ENCODE measurements around the gene STYXL2. TPM values are rescaled to one million over a fixed set of nuclear protein-coding genes. Genes with fewer than 3 reads are reported as not detected.

Gene STYXL2
- total and polyA plus RNA-seq, 2 of the 8 experiments (the other 6 are each of a cell fraction or from before 2014, with no cell fraction given) = 0.09 to 0.22 TPM

- no peak for TF ChIP-seq GTF2F1 (IDR thresholded peaks at IDR 0.05; ENCODE audit: borderline replicate concordance, low read depth, low read length)
- TF ChIP-seq SIN3A (conservative IDR thresholded peaks at IDR 0.05 in 1 of 2, IDR thresholded peaks at IDR 0.05 in 1 of 2; ENCODE audit: low read depth in 1 of 2, low read length in 2 of 2) = no peak
- no peak for TF ChIP-seq KDM5A (IDR thresholded peaks at IDR 0.05; ENCODE audit: low read length)
- TF ChIP-seq MAFK (IDR thresholded peaks at IDR 0.05; ENCODE audit: low read depth, low read length) = no peak
- no peak for TF ChIP-seq BACH1 (IDR thresholded peaks at IDR 0.05; ENCODE audit: low read length)
- TF ChIP-seq POLR2A (IDR thresholded peaks at IDR 0.05; ENCODE audit: control extremely low read depth in 1 of 2, low read depth in 2 of 2, low read length in 2 of 2) = no peak
- TF ChIP-seq EZH2 (IDR thresholded peaks at IDR 0.05; ENCODE audit: low read depth, low read length, severe bottlenecking) = no peak
These were observed 7.9 kb downstream of the STYXL2 start (continued) for GRCh38 chr1:167101754-167102153.
